Left kidney (tissue), 2 donors: ENCODE measurements around the gene LAG3. TPM values are rescaled to one million over a fixed set of nuclear protein-coding genes. Genes with fewer than 3 reads are reported as not detected.

Source experiments
- DNase-seq: peaks from one replicate; pipeline ENCODE4 v3.0.0-alpha.2; 2013
- polyA plus RNA-seq: library from polyadenylated mRNA; unstranded; fragments of 120-200 nt; gene quantifications from one replicate; pipeline ENCODE4 v1.2.1, GENCODE V29; 2013; ENCODE audit not compliant: insufficient read length

The LAG3 gene
- polyA plus RNA-seq, 1 donor = 1.9 TPM

- DNase-seq = no peak
Measured at GRCh38 chr12:6822426-6823135, 50.3 kb downstream of the LAG3 start.

- no peak for DNase-seq
Measured at GRCh38 chr12:6823182-6824084, 51.1 kb downstream of the LAG3 start.

GRCh38 chr12:6824085-6824775 is 51.9 kb downstream of the LAG3 start:
- DNase-seq = no peak

- no peak for DNase-seq
Measured at GRCh38 chr12:6824901-6825381, 52.6 kb downstream of the LAG3 start.

GRCh38 chr12:6825398-6826124 is 53.2 kb downstream of the LAG3 start:
- DNase-seq = peak; percentile 88

GRCh38 chr12:6826125-6826733 is 53.9 kb downstream of the LAG3 start:
- DNase-seq = no peak

GRCh38 chr12:6826734-6827436 is 54.6 kb downstream of the LAG3 start:
- DNase-seq = no peak

GRCh38 chr12:6827437-6827911 is 55.2 kb downstream of the LAG3 start:
- DNase-seq = peak; percentile 87

Other genes starting within 250 kb of the LAG3 start
- gene GAPDH, start 238.0 kb upstream of the LAG3 start, polyA plus RNA-seq = 1,959 TPM
- 14.5 TPM for gene IFFO1, start 216.5 kb upstream of the LAG3 start, polyA plus RNA-seq
- gene NOP2, start 204.2 kb upstream of the LAG3 start, polyA plus RNA-seq = 33.4 TPM
- 328 TPM for gene CHD4, start 165.1 kb upstream of the LAG3 start, polyA plus RNA-seq
- gene LPAR5, start 136.6 kb upstream of the LAG3 start, polyA plus RNA-seq = 0.91 TPM
- 6.0 TPM for gene ACRBP, start 125.1 kb upstream of the LAG3 start, polyA plus RNA-seq
- gene ING4, start 109.4 kb upstream of the LAG3 start, polyA plus RNA-seq = 109 TPM
- gene ZNF384, start 83.1 kb upstream of the LAG3 start, polyA plus RNA-seq = 98.0 TPM
- 12.1 TPM for gene PIANP, start 71.7 kb upstream of the LAG3 start, polyA plus RNA-seq
- gene COPS7A, start 48.5 kb upstream of the LAG3 start, polyA plus RNA-seq = 61.9 TPM
- 187 TPM for gene MLF2, start 19.4 kb upstream of the LAG3 start, polyA plus RNA-seq
- 460 TPM for gene PTMS, start 6.2 kb upstream of the LAG3 start, polyA plus RNA-seq
- 25.5 TPM for gene CD4, start 17.0 kb downstream of the LAG3 start, polyA plus RNA-seq
- 25.8 TPM for gene GPR162, start 49.3 kb downstream of the LAG3 start, polyA plus RNA-seq
- gene P3H3, start 55.9 kb downstream of the LAG3 start, polyA plus RNA-seq = 29.9 TPM
- 13.3 TPM for gene GNB3, start 68.4 kb downstream of the LAG3 start, polyA plus RNA-seq
- gene CDCA3, start 78.8 kb downstream of the LAG3 start, polyA plus RNA-seq = 42.7 TPM
- gene USP5, start 79.6 kb downstream of the LAG3 start, polyA plus RNA-seq = 58.3 TPM
- 515 TPM for gene TPI1, start 95.0 kb downstream of the LAG3 start, polyA plus RNA-seq
- 9.2 TPM for gene SPSB2, start 100.8 kb downstream of the LAG3 start, polyA plus RNA-seq
- gene LRRC23, start 132.3 kb downstream of the LAG3 start, polyA plus RNA-seq = 20.2 TPM
- 14.8 TPM for gene ENO2, start 142.1 kb downstream of the LAG3 start, polyA plus RNA-seq
- 109 TPM for gene ATN1, start 155.4 kb downstream of the LAG3 start, polyA plus RNA-seq
- not detected for gene RNU7-1, start 171.3 kb downstream of the LAG3 start, polyA plus RNA-seq
- gene C12orf57, start 171.5 kb downstream of the LAG3 start, polyA plus RNA-seq = 118 TPM
- gene PTPN6, start 178.8 kb downstream of the LAG3 start, polyA plus RNA-seq = 21.9 TPM
- gene PHB2, start 198.1 kb downstream of the LAG3 start, polyA plus RNA-seq = 236 TPM
- 51.1 TPM for gene EMG1, start 198.4 kb downstream of the LAG3 start, polyA plus RNA-seq
- gene LPCAT3, start 246.0 kb downstream of the LAG3 start, polyA plus RNA-seq = 80.7 TPM